ENCODE results near the gene PRXL2B. TPM values are rescaled to one million over a fixed set of nuclear protein-coding genes. Genes with fewer than 3 reads are reported as not detected.

Gene PRXL2B
- total and polyA plus RNA-seq, 2 experiments from 2014 or later = 25.5 to 44.0 TPM

DNA sequence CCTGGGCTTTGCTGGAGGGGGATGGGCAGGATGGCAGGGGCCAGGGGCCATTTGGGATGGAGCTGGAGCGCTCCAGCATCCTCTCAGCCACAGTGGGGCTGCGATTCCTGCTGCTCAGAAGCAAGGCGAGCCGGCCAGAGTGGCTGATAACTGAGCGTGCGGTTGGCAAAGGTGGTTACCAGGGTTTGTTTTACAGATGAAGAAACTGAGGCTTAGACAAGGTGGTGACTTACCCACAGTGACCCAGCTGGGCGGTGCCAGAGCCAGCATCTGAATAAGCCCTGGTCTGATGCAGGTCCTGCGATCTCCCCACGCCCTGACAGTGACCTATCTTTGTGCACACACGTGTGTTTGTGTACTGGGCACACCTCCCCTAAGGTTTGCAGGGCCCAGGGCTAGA, 5.9 kb upstream of the PRXL2B start:
- no peaks in the 10 kb centered on the region for H3F3A ChIP-seq (replicated peaks; ENCODE audit: low read depth)
- no peaks in the 10 kb centered on the region for H3K9me3 Mint-ChIP-seq
- peaks cover 13% of the 10 kb centered on the region for H3K4me1 ChIP-seq (ENCODE audit: insufficient read depth)
- TF ChIP-seq, protein P1, sequence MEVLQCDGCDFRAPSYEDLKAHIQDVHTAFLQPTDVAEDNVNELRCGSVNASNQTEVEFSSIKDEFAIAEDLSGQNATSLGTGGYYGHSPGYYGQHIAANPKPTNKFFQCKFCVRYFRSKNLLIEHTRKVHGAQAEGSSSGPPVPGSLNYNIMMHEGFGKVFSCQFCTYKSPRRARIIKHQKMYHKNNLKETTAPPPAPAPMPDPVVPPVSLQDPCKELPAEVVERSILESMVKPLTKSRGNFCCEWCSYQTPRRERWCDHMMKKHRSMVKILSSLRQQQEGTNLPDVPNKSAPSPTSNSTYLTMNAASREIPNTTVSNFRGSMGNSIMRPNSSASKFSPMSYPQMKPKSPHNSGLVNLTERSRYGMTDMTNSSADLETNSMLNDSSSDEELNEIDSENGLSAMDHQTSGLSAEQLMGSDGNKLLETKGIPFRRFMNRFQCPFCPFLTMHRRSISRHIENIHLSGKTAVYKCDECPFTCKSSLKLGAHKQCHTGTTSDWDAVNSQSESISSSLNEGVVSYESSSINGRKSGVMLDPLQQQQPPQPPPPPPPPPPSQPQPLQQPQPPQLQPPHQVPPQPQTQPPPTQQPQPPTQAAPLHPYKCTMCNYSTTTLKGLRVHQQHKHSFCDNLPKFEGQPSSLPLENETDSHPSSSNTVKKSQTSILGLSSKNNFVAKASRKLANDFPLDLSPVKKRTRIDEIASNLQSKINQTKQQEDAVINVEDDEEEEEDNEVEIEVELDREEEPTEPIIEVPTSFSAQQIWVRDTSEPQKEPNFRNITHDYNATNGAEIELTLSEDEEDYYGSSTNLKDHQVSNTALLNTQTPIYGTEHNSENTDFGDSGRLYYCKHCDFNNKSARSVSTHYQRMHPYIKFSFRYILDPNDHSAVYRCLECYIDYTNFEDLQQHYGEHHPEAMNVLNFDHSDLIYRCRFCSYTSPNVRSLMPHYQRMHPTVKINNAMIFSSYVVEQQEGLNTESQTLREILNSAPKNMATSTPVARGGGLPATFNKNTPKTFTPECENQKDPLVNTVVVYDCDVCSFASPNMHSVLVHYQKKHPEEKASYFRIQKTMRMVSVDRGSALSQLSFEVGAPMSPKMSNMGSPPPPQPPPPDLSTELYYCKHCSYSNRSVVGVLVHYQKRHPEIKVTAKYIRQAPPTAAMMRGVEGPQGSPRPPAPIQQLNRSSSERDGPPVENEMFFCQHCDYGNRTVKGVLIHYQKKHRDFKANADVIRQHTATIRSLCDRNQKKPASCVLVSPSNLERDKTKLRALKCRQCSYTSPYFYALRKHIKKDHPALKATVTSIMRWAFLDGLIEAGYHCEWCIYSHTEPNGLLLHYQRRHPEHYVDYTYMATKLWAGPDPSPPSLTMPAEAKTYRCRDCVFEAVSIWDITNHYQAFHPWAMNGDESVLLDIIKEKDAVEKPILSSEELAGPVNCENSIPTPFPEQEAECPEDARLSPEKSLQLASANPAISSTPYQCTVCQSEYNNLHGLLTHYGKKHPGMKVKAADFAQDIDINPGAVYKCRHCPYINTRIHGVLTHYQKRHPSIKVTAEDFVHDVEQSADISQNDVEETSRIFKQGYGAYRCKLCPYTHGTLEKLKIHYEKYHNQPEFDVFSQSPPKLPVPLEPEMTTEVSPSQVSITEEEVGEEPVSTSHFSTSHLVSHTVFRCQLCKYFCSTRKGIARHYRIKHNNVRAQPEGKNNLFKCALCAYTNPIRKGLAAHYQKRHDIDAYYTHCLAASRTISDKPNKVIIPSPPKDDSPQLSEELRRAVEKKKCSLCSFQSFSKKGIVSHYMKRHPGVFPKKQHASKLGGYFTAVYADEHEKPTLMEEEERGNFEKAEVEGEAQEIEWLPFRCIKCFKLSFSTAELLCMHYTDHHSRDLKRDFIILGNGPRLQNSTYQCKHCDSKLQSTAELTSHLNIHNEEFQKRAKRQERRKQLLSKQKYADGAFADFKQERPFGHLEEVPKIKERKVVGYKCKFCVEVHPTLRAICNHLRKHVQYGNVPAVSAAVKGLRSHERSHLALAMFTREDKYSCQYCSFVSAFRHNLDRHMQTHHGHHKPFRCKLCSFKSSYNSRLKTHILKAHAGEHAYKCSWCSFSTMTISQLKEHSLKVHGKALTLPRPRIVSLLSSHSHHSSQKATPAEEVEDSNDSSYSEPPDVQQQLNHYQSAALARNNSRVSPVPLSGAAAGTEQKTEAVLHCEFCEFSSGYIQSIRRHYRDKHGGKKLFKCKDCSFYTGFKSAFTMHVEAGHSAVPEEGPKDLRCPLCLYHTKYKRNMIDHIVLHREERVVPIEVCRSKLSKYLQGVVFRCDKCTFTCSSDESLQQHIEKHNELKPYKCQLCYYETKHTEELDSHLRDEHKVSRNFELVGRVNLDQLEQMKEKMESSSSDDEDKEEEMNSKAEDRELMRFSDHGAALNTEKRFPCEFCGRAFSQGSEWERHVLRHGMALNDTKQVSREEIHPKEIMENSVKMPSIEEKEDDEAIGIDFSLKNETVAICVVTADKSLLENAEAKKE (CRISPR knock-in tag; IDR thresholded peaks at IDR 0.05) = no peak
- TF ChIP-seq, protein P2, sequence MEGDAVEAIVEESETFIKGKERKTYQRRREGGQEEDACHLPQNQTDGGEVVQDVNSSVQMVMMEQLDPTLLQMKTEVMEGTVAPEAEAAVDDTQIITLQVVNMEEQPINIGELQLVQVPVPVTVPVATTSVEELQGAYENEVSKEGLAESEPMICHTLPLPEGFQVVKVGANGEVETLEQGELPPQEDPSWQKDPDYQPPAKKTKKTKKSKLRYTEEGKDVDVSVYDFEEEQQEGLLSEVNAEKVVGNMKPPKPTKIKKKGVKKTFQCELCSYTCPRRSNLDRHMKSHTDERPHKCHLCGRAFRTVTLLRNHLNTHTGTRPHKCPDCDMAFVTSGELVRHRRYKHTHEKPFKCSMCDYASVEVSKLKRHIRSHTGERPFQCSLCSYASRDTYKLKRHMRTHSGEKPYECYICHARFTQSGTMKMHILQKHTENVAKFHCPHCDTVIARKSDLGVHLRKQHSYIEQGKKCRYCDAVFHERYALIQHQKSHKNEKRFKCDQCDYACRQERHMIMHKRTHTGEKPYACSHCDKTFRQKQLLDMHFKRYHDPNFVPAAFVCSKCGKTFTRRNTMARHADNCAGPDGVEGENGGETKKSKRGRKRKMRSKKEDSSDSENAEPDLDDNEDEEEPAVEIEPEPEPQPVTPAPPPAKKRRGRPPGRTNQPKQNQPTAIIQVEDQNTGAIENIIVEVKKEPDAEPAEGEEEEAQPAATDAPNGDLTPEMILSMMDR (conservative IDR thresholded peaks at IDR 0.05; ENCODE audit: low read depth in 2 of 2) = no peak
- TF ChIP-seq ZNF114 (CRISPR knock-in tag; IDR thresholded peaks at IDR 0.05) (no peak), JUNB (IDR thresholded peaks at IDR 0.05; ENCODE audit: unreplicated experiment) (no peak), EZH2 (IDR thresholded peaks at IDR 0.05; ENCODE audit: low read depth, unreplicated experiment) (no peak)
- TF ChIP-seq, protein P3, sequence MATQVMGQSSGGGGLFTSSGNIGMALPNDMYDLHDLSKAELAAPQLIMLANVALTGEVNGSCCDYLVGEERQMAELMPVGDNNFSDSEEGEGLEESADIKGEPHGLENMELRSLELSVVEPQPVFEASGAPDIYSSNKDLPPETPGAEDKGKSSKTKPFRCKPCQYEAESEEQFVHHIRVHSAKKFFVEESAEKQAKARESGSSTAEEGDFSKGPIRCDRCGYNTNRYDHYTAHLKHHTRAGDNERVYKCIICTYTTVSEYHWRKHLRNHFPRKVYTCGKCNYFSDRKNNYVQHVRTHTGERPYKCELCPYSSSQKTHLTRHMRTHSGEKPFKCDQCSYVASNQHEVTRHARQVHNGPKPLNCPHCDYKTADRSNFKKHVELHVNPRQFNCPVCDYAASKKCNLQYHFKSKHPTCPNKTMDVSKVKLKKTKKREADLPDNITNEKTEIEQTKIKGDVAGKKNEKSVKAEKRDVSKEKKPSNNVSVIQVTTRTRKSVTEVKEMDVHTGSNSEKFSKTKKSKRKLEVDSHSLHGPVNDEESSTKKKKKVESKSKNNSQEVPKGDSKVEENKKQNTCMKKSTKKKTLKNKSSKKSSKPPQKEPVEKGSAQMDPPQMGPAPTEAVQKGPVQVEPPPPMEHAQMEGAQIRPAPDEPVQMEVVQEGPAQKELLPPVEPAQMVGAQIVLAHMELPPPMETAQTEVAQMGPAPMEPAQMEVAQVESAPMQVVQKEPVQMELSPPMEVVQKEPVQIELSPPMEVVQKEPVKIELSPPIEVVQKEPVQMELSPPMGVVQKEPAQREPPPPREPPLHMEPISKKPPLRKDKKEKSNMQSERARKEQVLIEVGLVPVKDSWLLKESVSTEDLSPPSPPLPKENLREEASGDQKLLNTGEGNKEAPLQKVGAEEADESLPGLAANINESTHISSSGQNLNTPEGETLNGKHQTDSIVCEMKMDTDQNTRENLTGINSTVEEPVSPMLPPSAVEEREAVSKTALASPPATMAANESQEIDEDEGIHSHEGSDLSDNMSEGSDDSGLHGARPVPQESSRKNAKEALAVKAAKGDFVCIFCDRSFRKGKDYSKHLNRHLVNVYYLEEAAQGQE (IDR thresholded peaks at IDR 0.05; ENCODE audit: unreplicated experiment) = no peak
- TF ChIP-seq, protein P4, sequence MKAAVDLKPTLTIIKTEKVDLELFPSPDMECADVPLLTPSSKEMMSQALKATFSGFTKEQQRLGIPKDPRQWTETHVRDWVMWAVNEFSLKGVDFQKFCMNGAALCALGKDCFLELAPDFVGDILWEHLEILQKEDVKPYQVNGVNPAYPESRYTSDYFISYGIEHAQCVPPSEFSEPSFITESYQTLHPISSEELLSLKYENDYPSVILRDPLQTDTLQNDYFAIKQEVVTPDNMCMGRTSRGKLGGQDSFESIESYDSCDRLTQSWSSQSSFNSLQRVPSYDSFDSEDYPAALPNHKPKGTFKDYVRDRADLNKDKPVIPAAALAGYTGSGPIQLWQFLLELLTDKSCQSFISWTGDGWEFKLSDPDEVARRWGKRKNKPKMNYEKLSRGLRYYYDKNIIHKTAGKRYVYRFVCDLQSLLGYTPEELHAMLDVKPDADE (IDR thresholded peaks at IDR 0.05) = no peak
- H3K36me3 ChIP-seq (ENCODE audit: insufficient read depth) = no peaks in the 10 kb centered on the region
- H3K27ac Mint-ChIP-seq = no peak overlapping the region
- H4K20me1 ChIP-seq (replicated peaks; ENCODE audit: insufficient read depth) = no peaks in the 10 kb centered on the region
- DNase-seq (ENCODE audit: low spot score) (no peak), ATAC-seq (no peak)
- H3K4me3 Mint-ChIP-seq = no peak overlapping the region; the same call in 2 of the 3 replicates
- no peak overlapping the region for H3K4me2 ChIP-seq
- H3K27ac ChIP-seq (ENCODE audit: low read depth) = no peak overlapping the region
- no peak overlapping the region for H3K4me3 ChIP-seq
- peaks cover 7% of the 10 kb centered on the region for H3K27me3 Mint-ChIP-seq (ENCODE audit: insufficient read depth, low read depth, poor library complexity)
- peaks cover 24% of the 10 kb centered on the region for H3K4me1 Mint-ChIP-seq
- H3K79me2 ChIP-seq (replicated peaks; ENCODE audit: insufficient read depth) = no peaks in the 10 kb centered on the region
- no peaks in the 10 kb centered on the region for H3K9me2 ChIP-seq (ENCODE audit: insufficient read depth)
- no peak overlapping the region for H2AFZ ChIP-seq
- no peaks in the 10 kb centered on the region for H3K27me3 ChIP-seq (ENCODE audit: insufficient read depth)
- H3K36me3 Mint-ChIP-seq (ENCODE audit: low read depth) = no peaks in the 10 kb centered on the region
